HG03095 (cell line): Measurements from ENCODE around the gene MAN2A1.

ENCODE experiments used
- ATAC-seq: cut with Tn5 transposase; IDR thresholded peaks from one replicate; pipeline ENCODE4 v1.9.1; 2021; ENCODE audit warnings: moderate library complexity; ENCODE audit not compliant: unreplicated experiment

The MAN2A1 gene

GRCh38 chr5:109689740-109690241 lies at the start of gene MAN2A1:
Gene MAN2A1, plus strand, starts transcription at chr5:109689927. Its CDS starts 491 bp downstream, at chr5:109690418.
- ATAC-seq = peak; percentile 46

GRCh38 chr5:109640976-109641375 lies 48.8 kb upstream of the MAN2A1 start:
- ATAC-seq = no peak

GRCh38 chr5:109643791-109644350 lies 45.9 kb upstream of the MAN2A1 start:
- ATAC-seq = no peak

GRCh38 chr5:109644829-109645228 lies 44.9 kb upstream of the MAN2A1 start:
- no peak for ATAC-seq

GRCh38 chr5:109645707-109646192 lies 44.0 kb upstream of the MAN2A1 start:
- no peak for ATAC-seq

GRCh38 chr5:109649318-109649717 lies 40.4 kb upstream of the MAN2A1 start:
- no peak for ATAC-seq

- no peak for ATAC-seq
These were observed 39.2 kb upstream of the MAN2A1 start for GRCh38 chr5:109650493-109650892.

- no peak for ATAC-seq
These were observed 37.6 kb upstream of the MAN2A1 start for GRCh38 chr5:109652096-109652495.

GRCh38 chr5:109653042-109653441 lies 36.7 kb upstream of the MAN2A1 start:
- ATAC-seq = no peak

GRCh38 chr5:109653561-109654239 lies 36.0 kb upstream of the MAN2A1 start:
- ATAC-seq = no peak

- no peak for ATAC-seq
These were observed 35.3 kb upstream of the MAN2A1 start for GRCh38 chr5:109654455-109654854.

- ATAC-seq = no peak
These were observed 33.9 kb upstream of the MAN2A1 start for GRCh38 chr5:109655841-109656240.

GRCh38 chr5:109656829-109657228 lies 32.9 kb upstream of the MAN2A1 start:
- no peak for ATAC-seq

GRCh38 chr5:109659901-109660300 lies 29.8 kb upstream of the MAN2A1 start:
- no peak for ATAC-seq

- ATAC-seq = no peak
These were observed 29.4 kb upstream of the MAN2A1 start for GRCh38 chr5:109660301-109660700.

- ATAC-seq = no peak
These were observed 21.5 kb upstream of the MAN2A1 start for GRCh38 chr5:109668237-109668636.

GRCh38 chr5:109668668-109669422 lies 20.9 kb upstream of the MAN2A1 start:
- no peak for ATAC-seq

- ATAC-seq = no peak
These were observed 19.6 kb upstream of the MAN2A1 start for GRCh38 chr5:109669991-109670706.

GRCh38 chr5:109671136-109671535 lies 18.6 kb upstream of the MAN2A1 start:
- ATAC-seq = no peak

- ATAC-seq = no peak
These were observed 15.1 kb upstream of the MAN2A1 start for GRCh38 chr5:109674596-109674995.

GRCh38 chr5:109676920-109677319 lies 12.8 kb upstream of the MAN2A1 start:
- ATAC-seq = no peak
